Right lobe of liver (tissue), 4 donors: ENCODE data around the gene NPHP3.

ENCODE experiments used
- POLR2A ChIP-seq: fragments of 450-650 bp; IDR thresholded peaks from one replicate; pipeline ENCODE4 v1.6.1; 2017; ENCODE audit warnings: antibody characterized with exemption, mild to moderate bottlenecking
- TF ChIP-seq, protein P1 (sequence below), 4 donors: fragments of 200-600 bp in 3 of 4; fragments of 450-650 bp in 1 of 4; IDR thresholded peaks; one replicate each; pipeline versions ENCODE4 v1.5.1 to v1.8.0; 2016 to 2022; ENCODE audit warnings: antibody characterized with exemption in 4 of 4, mild to moderate bottlenecking in 2 of 4
- donor health status: DM: no; HTN: no; CAD: no.
- donor health status: DM: no; HTN: no; CAD: no.
- donor health status: DM: no; HTN: yes; CAD: no.

DNA sequence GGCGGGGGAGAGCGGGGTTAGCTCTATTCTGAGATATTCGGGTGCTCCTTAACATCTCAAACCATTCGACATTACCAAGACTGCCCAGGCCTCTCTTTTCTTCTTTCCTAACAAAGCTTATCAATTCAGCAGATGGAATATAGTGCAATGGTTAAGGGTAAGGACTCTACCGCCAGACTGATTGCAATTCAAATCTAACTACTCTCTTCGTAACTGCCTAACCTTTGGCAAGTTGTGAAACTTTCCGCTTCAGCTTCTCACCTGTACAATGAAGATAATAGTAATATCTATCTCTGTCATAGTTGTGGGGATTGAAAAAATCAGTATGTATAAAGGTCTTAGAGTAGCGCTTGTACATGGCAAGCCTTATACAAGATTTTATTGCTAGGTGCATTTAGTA lies 61.1 kb downstream of the NPHP3 start:
- TF ChIP-seq, protein P1, sequence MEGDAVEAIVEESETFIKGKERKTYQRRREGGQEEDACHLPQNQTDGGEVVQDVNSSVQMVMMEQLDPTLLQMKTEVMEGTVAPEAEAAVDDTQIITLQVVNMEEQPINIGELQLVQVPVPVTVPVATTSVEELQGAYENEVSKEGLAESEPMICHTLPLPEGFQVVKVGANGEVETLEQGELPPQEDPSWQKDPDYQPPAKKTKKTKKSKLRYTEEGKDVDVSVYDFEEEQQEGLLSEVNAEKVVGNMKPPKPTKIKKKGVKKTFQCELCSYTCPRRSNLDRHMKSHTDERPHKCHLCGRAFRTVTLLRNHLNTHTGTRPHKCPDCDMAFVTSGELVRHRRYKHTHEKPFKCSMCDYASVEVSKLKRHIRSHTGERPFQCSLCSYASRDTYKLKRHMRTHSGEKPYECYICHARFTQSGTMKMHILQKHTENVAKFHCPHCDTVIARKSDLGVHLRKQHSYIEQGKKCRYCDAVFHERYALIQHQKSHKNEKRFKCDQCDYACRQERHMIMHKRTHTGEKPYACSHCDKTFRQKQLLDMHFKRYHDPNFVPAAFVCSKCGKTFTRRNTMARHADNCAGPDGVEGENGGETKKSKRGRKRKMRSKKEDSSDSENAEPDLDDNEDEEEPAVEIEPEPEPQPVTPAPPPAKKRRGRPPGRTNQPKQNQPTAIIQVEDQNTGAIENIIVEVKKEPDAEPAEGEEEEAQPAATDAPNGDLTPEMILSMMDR (IDR thresholded peaks at IDR 0.05) = no peak
- no peak for TF ChIP-seq POLR2A
